Right renal cortex interstitium (tissue), 3 donors: ENCODE data around the gene PHRF1. TPM values are rescaled to one million over a fixed set of nuclear protein-coding genes. Genes with fewer than 3 reads are reported as not detected.

ENCODE experiments used
- DNase-seq, 3 donors: peaks; one replicate each; pipeline ENCODE4 v3.0.0-alpha.2; 2013; ENCODE audit warnings: low read depth in 3 of 3, low spot score in 2 of 3
- polyA plus RNA-seq, 3 donors: library from polyadenylated mRNA; unstranded; fragments of 120-200 nt; gene quantifications; one replicate each; pipeline ENCODE4 v1.2.1, GENCODE V29; 2013; ENCODE audit not compliant: insufficient read length in 3 of 3

Gene PHRF1
- polyA plus RNA-seq, 3 donors: 17.9 to 20.7 (median 18.4) TPM

GRCh38 chr11:589798-590197 is 13.5 kb downstream of the PHRF1 start:
- DNase-seq: no peak

- DNase-seq: no peak
These were observed 14.7 kb downstream of the PHRF1 start for GRCh38 chr11:590997-591396.

GRCh38 chr11:592501-592900 is 16.2 kb downstream of the PHRF1 start:
- DNase-seq: no peak

- DNase-seq: no peak
These were observed 16.6 kb downstream of the PHRF1 start for GRCh38 chr11:592918-593317.

- no peak for DNase-seq
These were observed 17.1 kb downstream of the PHRF1 start for GRCh38 chr11:593347-593746.

- no peak for DNase-seq
These were observed 19.1 kb downstream of the PHRF1 start for GRCh38 chr11:595400-595799.

GRCh38 chr11:596374-596773 is 20.1 kb downstream of the PHRF1 start:
- no peak for DNase-seq

- DNase-seq: no peak
These were observed 21.0 kb downstream of the PHRF1 start for GRCh38 chr11:597166-597725.

GRCh38 chr11:598005-598680 is 21.9 kb downstream of the PHRF1 start:
- no peak for DNase-seq

GRCh38 chr11:601573-602245 is 25.4 kb downstream of the PHRF1 start:
- DNase-seq: no peak

GRCh38 chr11:603154-603553 is 26.9 kb downstream of the PHRF1 start:
- no peak for DNase-seq

GRCh38 chr11:605286-606129 is 29.2 kb downstream of the PHRF1 start:
- no peak for DNase-seq

GRCh38 chr11:606245-606644 is 30.0 kb downstream of the PHRF1 start:
- no peak for DNase-seq

GRCh38 chr11:607020-607780 is 30.9 kb downstream of the PHRF1 start:
- DNase-seq: no peak

- no peak for DNase-seq
These were observed 31.8 kb downstream of the PHRF1 start for GRCh38 chr11:607971-608659.

- DNase-seq: no peak
These were observed 32.6 kb downstream of the PHRF1 start for GRCh38 chr11:608791-609251.

GRCh38 chr11:609341-609811 is 33.1 kb downstream of the PHRF1 start:
- no peak for DNase-seq

- DNase-seq: no peak
These were observed 34.0 kb downstream of the PHRF1 start for GRCh38 chr11:610146-610801.
